GM18951 (cell line): Measurements from ENCODE around the gene ADAMTS6.

ENCODE experiments used
- POLR2A ChIP-seq: IDR thresholded peaks from 4 replicates; pipeline ENCODE4 v1.6.1; 2011; ENCODE audit warnings: mild to moderate bottlenecking; ENCODE audit not compliant: insufficient read length, insufficient read depth; ENCODE audit errors: extremely low read depth
- in situ Hi-C: fragments of 300-500 bp; cut with MboI; formaldehyde crosslinking; loops from one replicate; pipeline ENCODE4 v1.12.0; 2022; ENCODE audit warnings: low sequenced_read_pairs, mixed read lengths, inconsistent platforms; ENCODE audit not compliant: unreplicated experiment

The ADAMTS6 gene

DNA sequence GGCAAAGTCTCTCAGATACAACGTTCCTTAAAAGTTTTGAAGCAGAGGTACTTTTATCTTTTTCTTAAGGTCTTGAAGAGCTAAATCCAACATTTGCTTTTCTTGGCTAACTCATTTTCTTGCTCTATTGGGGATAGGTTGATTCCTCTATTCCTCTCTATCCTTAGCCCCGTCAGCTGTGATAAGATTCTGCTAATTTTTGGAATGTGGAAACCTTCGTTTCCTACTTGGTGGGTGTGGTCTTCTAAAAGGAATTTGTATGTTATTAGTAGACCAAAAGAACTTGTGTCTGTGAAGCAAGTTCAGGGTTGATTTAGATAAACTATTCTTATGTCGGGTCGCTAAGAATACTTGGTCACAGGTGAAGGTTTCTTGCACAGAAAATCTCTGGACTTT lies 308.6 kb downstream of the ADAMTS6 start:
- no peak for TF ChIP-seq POLR2A
- in situ Hi-C loops, result no loop called here

DNA sequence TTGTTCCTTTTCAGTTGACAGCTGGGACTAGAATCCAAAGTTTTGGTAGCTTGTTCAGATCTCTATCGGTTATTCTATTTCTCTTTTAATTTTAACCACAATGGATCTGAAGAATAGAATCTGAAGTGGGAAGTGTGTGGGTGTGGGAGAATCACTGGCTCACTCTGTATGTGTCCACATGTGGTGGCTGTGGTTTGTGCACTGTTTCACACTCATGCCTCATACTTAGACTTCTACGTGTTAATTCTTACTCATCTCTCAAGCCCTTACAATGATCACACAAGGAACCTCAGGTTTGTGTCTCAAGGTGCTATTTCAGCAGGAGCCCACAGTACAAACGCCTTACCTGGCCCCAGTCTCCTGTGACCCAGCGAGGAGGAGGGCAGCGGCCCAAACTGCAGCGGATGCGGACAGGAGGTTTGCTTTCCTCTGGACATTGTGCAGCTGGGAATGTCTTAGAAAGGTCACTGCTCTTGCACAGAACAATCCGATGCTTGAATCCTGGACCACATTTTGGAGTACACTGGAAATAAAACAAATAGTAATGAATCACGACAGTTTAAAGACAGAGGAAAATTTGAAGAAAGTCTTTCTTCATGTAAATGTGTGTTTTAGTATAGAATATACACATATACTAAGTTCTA lies 309.1 kb downstream of the ADAMTS6 start:
- no peak for TF ChIP-seq POLR2A
- in situ Hi-C loops, result no loop called here

- TF ChIP-seq POLR2A, result no peak
- in situ Hi-C loops, result no loop called here
Observed at GRCh38 chr5:65171645-65172044, 310.1 kb downstream of the ADAMTS6 start.

GRCh38 chr5:65163698-65164097 lies 318.0 kb downstream of the ADAMTS6 start:
- in situ Hi-C loops, result no loop called here
- no peak for TF ChIP-seq POLR2A

DNA sequence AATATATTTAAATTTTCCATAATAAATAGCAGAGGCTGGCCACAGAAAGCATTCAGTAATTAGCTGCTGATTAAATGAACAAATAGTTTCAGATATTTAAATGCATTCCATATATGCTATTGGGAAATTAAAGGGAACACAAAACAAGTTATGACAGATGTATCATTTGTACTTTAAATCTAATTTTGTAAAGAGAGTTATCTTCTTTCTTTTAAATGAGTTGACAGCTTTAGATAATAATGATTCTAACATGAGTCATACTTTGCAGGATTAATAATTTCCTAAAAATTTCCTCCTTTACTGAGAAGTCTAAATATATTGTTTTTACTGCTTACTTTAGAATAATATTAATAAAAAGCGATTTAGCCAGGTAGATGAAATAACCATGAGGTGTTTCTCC lies 320.1 kb downstream of the ADAMTS6 start:
- TF ChIP-seq POLR2A, result no peak
- in situ Hi-C loops, result no loop called here

GRCh38 chr5:65157906-65158603 lies 323.7 kb downstream of the ADAMTS6 start:
- in situ Hi-C loops, result no loop called here
- TF ChIP-seq POLR2A, result no peak

- TF ChIP-seq POLR2A, result no peak
- in situ Hi-C loops, result no loop called here
Observed at GRCh38 chr5:65156933-65157332, 324.8 kb downstream of the ADAMTS6 start.

- in situ Hi-C loops, result no loop called here
- no peak for TF ChIP-seq POLR2A
Observed at GRCh38 chr5:65152131-65152530, 329.6 kb downstream of the ADAMTS6 start.

GRCh38 chr5:65151614-65152013 lies 330.1 kb downstream of the ADAMTS6 start:
- in situ Hi-C loops, result no loop called here
- TF ChIP-seq POLR2A, result no peak

GRCh38 chr5:65150599-65151304 lies 331.0 kb downstream of the ADAMTS6 start:
- in situ Hi-C loops, result no loop called here
- TF ChIP-seq POLR2A, result no peak

- no peak for TF ChIP-seq POLR2A
- in situ Hi-C loops, result no loop called here
Observed at GRCh38 chr5:65149827-65150226, 331.9 kb downstream of the ADAMTS6 start.

- TF ChIP-seq POLR2A, result no peak
- in situ Hi-C loops, result no loop called here
Observed at GRCh38 chr5:65144136-65144871, 337.4 kb downstream of the ADAMTS6 start.

- TF ChIP-seq POLR2A, result no peak
- in situ Hi-C loops, result no loop called here
Observed at GRCh38 chr5:65142511-65143011, 339.2 kb downstream of the ADAMTS6 start.
